Measurements from ENCODE around the gene TMEM207.
A peak's percentile ranks its signal among the peaks of the same experiment; 100 is the strongest.

The TMEM207 gene

GRCh38 chr3:190424478-190425439, 24.9 kb downstream of the TMEM207 start:
- peak; percentile 51 for TF ChIP-seq CTCF (IDR thresholded peaks at IDR 0.05; ENCODE audit: borderline replicate concordance, insufficient read depth, low read depth, low read length)
- no peak overlapping the region for H3K4me3 ChIP-seq (ENCODE audit: low read depth, low read length)

- H3K4me3 ChIP-seq (ENCODE audit: low read depth, low read length): no peak overlapping the region
- no peak for TF ChIP-seq CTCF (IDR thresholded peaks at IDR 0.05; ENCODE audit: borderline replicate concordance, insufficient read depth, low read depth, low read length)
Observed at GRCh38 chr3:190424108-190424477, 25.6 kb downstream of the TMEM207 start.

- TF ChIP-seq CTCF (IDR thresholded peaks at IDR 0.05; ENCODE audit: borderline replicate concordance, insufficient read depth, low read depth, low read length): no peak
- no peak overlapping the region for H3K4me3 ChIP-seq (ENCODE audit: low read depth, low read length)
Observed at GRCh38 chr3:190414297-190414696, 35.4 kb downstream of the TMEM207 start.

GRCh38 chr3:190404715-190405114, 45.0 kb downstream of the TMEM207 start:
- no peak for TF ChIP-seq CTCF (IDR thresholded peaks at IDR 0.05; ENCODE audit: borderline replicate concordance, insufficient read depth, low read depth, low read length)

GRCh38 chr3:190401963-190402362, 47.7 kb downstream of the TMEM207 start:
- no peak overlapping the region for H3K4me3 ChIP-seq (ENCODE audit: low read depth, low read length)
- no peak for TF ChIP-seq CTCF (IDR thresholded peaks at IDR 0.05; ENCODE audit: borderline replicate concordance, insufficient read depth, low read depth, low read length)

More at GRCh38 chr3:190404715-190405114, 45.0 kb downstream of the TMEM207 start:
- no peak overlapping the region for H3K4me3 ChIP-seq (ENCODE audit: low read depth, low read length)

GRCh38 chr3:190399677-190400076, 50.0 kb downstream of the TMEM207 start:
- H3K4me3 ChIP-seq (ENCODE audit: low read depth, low read length): no peak overlapping the region
- no peak for TF ChIP-seq CTCF (IDR thresholded peaks at IDR 0.05; ENCODE audit: borderline replicate concordance, insufficient read depth, low read depth, low read length)

- no peak for TF ChIP-seq CTCF (IDR thresholded peaks at IDR 0.05; ENCODE audit: borderline replicate concordance, insufficient read depth, low read depth, low read length)
- H3K4me3 ChIP-seq (ENCODE audit: low read depth, low read length): no peak overlapping the region
Observed at GRCh38 chr3:190397889-190398288, 51.8 kb downstream of the TMEM207 start.
